Transverse colon (tissue), 4 donors: ENCODE measurements around the gene SLC24A3. TPM values are rescaled to one million over a fixed set of nuclear protein-coding genes. Genes with fewer than 3 reads are reported as not detected.

Source experiments
- DNase-seq: peaks from one replicate; pipeline ENCODE4 v3.0.0-alpha.2; 2019
- H3K27ac ChIP-seq, 4 donors: fragments of 200-600 bp; sonication (generic); 2 replicates each; pipeline ENCODE4 v1.5.1; 2016 to 2018; ENCODE audit warnings: inconsistent platforms in 4 of 4
- H3K27me3 ChIP-seq: fragments of 200-600 bp; sonication (generic); 2 replicates; pipeline ENCODE4 v1.5.1; 2017; ENCODE audit warnings: inconsistent platforms
- H3K36me3 ChIP-seq, 4 donors: fragments of 200-600 bp; sonication (generic); 2 replicates each; pipeline ENCODE4 v1.5.1; 2017 to 2019; ENCODE audit warnings: inconsistent platforms in 4 of 4
- H3K4me1 ChIP-seq, 4 donors: fragments of 200-600 bp; sonication (generic); 2 replicates each; pipeline ENCODE4 v1.5.1; 2017 to 2020; ENCODE audit warnings: inconsistent platforms in 4 of 4
- H3K4me3 ChIP-seq, 4 donors: fragments of 200-600 bp; sonication (generic); 1 replicate in 1 of 4; 2 replicates in 3 of 4; pipeline versions ENCODE4 v1.5.1 to v1.6.1; 2017 to 2019; ENCODE audit warnings: inconsistent platforms in 4 of 4
- H3K9me3 ChIP-seq, 2 donors: fragments of 200-600 bp; sonication (generic); 2 replicates each; pipeline ENCODE4 v1.5.1; 2017 to 2019; ENCODE audit warnings: inconsistent platforms in 2 of 2
- CTCF ChIP-seq, 5 experiments: fragments of 200-600 bp in 3 of 5; fragments of 450-650 bp in 2 of 5; sonication (generic) in 3 of 5; IDR thresholded peaks; 1 replicate in 2 of 5; 2 replicates in 3 of 5; pipeline ENCODE4 v1.5.1; 2016 to 2017; ENCODE audit warnings: antibody characterized with exemption in 5 of 5, inconsistent platforms in 3 of 5, mild to moderate bottlenecking in 2 of 5, moderate library complexity in 1 of 5
- EP300 ChIP-seq: sonication (generic); formaldehyde crosslinking; IDR thresholded peaks from one replicate; pipeline ENCODE4 v1.6.1; 2017; ENCODE audit warnings: antibody characterized with exemption, low read depth
- POLR2A ChIP-seq: fragments of 450-650 bp; IDR thresholded peaks from one replicate; pipeline ENCODE4 v1.6.1; 2016; ENCODE audit warnings: antibody characterized with exemption, mild to moderate bottlenecking, moderate library complexity
- POLR2AphosphoS5 ChIP-seq, 3 donors: sonication (generic); formaldehyde crosslinking; IDR thresholded peaks; one replicate each; pipeline ENCODE4 v1.6.1; 2016; ENCODE audit warnings: antibody characterized with exemption in 3 of 3
- WGBS, 2 donors: methylation state at CpG; one replicate each; pipeline ENCODE4 v1.1.5; 2018; ENCODE audit warnings: low coverage in 1 of 2; 5-methylcytosine and 5-hydroxymethylcytosine counted together
- in situ Hi-C, 4 donors: fragments of 200-750 bp; cut with MboI; loops; one replicate each; pipeline versions ENCODE4 v1.15.0 to v1.15.1; 2017; ENCODE audit warnings: low sequenced_read_pairs in 3 of 4, low pct_ligation_motif_present in 1 of 4, low pct_unique_long_range_greater_than_20kb in 1 of 4
- intact Hi-C: fragments of 100-400 bp; cut with DNase I; formaldehyde crosslinking; loops from one replicate; pipeline ENCODE4 v1.15.1; 2023; ENCODE audit warnings: low total_unique reads
- total RNA-seq, 4 donors: library from RNA; depleted of rRNA; stranded (reverse); fragments of >200 nt; gene quantifications; one replicate each; pipeline ENCODE4 v1.1.0, GENCODE V29; 2016

SLC24A3 gene
- total RNA-seq, 4 donors from 2014 or later, result 4.4 to 6.7 (median 4.6) TPM

DNA sequence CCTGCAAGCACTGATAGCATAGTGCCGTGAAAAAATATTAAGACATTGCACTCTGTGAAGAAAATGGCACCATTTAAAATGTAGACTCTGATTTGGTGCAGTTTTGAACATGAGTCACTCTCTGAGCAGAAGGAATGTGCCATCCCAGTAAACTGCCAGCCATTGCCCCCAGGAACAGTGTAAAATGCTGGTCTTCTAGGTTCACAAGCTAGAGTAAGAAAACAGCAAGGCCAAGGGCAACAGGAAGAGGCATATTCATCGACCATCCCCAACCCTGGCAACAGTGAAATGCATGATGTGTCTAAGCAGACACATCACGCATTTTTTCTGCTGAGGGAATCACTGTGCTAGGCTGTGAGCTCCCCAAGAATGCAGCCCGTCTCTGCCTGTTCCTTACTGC, 382.5 kb downstream of the SLC24A3 start:
- Histone ChIP-seq H3K4me1 (no peaks in the 10 kb centered on the region), H3K4me3 (no peak overlapping the region), H3K27ac (no peak overlapping the region), H3K27me3 (no peaks in the 10 kb centered on the region), H3K9me3 (no peaks in the 10 kb centered on the region), H3K36me3 (no peaks in the 10 kb centered on the region)
- DNase-seq, result no peak
- TF ChIP-seq CTCF (IDR thresholded peaks at IDR 0.05) (no peak), EP300 (no peak), POLR2AphosphoS5 (IDR thresholded peaks at IDR 0.05) (no peak), POLR2A (no peak)
- intact Hi-C loops, result no loop called here
- in situ Hi-C loops, result loop anchor here in 2 of 4 donors (25.0 kb wide), 2 partner anchors 383 to 958 kb away; partner anchors contain the start of gene SLC24A3 (in 1 of the 2)
- 85 to 87% methylated on average over 2 to 4 of the region's 4 CpGs for WGBS, 2 donors

- intact Hi-C loops (no loop called here), in situ Hi-C loops (loop anchor here in 2 of 4 donors (25.0 kb wide), 2 partner anchors 386 to 961 kb away; partner anchors contain the start of gene SLC24A3 (in 1 of the 2))
- Histone ChIP-seq H3K4me1 (no peaks in the 10 kb centered on the region), H3K27ac (no peak overlapping the region), H3K36me3 (no peaks in the 10 kb centered on the region), H3K27me3 (no peaks in the 10 kb centered on the region), H3K9me3 (no peaks in the 10 kb centered on the region), H3K4me3 (no peak overlapping the region)
- WGBS, 2 donors, result 68 to 96% methylated on average over 2 to 4 of the region's 4 CpGs
- TF ChIP-seq POLR2A (no peak), CTCF (IDR thresholded peaks at IDR 0.05) (no peak), EP300 (no peak), POLR2AphosphoS5 (IDR thresholded peaks at IDR 0.05) (no peak)
- DNase-seq, result no peak
Measured at GRCh38 chr20:19598117-19598850, 385.8 kb downstream of the SLC24A3 start.

- in situ Hi-C loops (loop anchor here in 2 of 4 donors (25.0 kb wide), 2 partner anchors 387 to 962 kb away; partner anchors contain the start of gene SLC24A3 (in 1 of the 2)), intact Hi-C loops (no loop called here)
- Histone ChIP-seq H3K27me3 (no peaks in the 10 kb centered on the region), H3K4me1 (no peaks in the 10 kb centered on the region), H3K36me3 (no peaks in the 10 kb centered on the region), H3K27ac (no peak overlapping the region), H3K9me3 (no peaks in the 10 kb centered on the region), H3K4me3 (no peak overlapping the region)
- 91 to 96% methylated on average over 5 to 20 of the region's 20 CpGs for WGBS, 2 donors
- TF ChIP-seq POLR2A (no peak), EP300 (no peak), CTCF (IDR thresholded peaks at IDR 0.05) (no peak), POLR2AphosphoS5 (IDR thresholded peaks at IDR 0.05) (no peak)
- no peak for DNase-seq
Measured at GRCh38 chr20:19599200-19599599, 386.8 kb downstream of the SLC24A3 start.

- H3K27me3 ChIP-seq, result no peaks in the 10 kb centered on the region
- WGBS, 2 donors, result 85% methylated on average over 7 of the region's 7 CpGs; no CpG with 5 or more reads in 1 of the 2 donors
- no peak for DNase-seq
- no peak overlapping the region for H3K27ac ChIP-seq
- intact Hi-C loops, result no loop called here
- no peaks in the 10 kb centered on the region for H3K4me1 ChIP-seq
- no peak for TF ChIP-seq CTCF (IDR thresholded peaks at IDR 0.05)
- no peak for TF ChIP-seq POLR2A
- no peak for TF ChIP-seq POLR2AphosphoS5 (IDR thresholded peaks at IDR 0.05)
- no peak for TF ChIP-seq EP300
- H3K4me3 ChIP-seq, result no peak overlapping the region
- in situ Hi-C loops, result no loop called here
- no peaks in the 10 kb centered on the region for H3K9me3 ChIP-seq
- H3K36me3 ChIP-seq, result no peaks in the 10 kb centered on the region
Measured at GRCh38 chr20:19600042-19600441, 387.6 kb downstream of the SLC24A3 start.
